Muscle of arm (tissue), 12 donors: ENCODE measurements around the gene TMEM235. TPM values are rescaled to one million over a fixed set of nuclear protein-coding genes. Genes with fewer than 3 reads are reported as not detected.
A peak's percentile ranks its signal among the peaks of the same experiment; 100 is the strongest.

Experiments
- DNase-seq: peaks from one replicate; pipeline ENCODE4 v3.0.0-alpha.2; 2013
- polyA plus RNA-seq, 12 donors: library from polyadenylated mRNA; unstranded; fragments of 120-200 nt; gene quantifications; one replicate each; pipeline ENCODE4 v1.2.1, GENCODE V29; 2013; ENCODE audit not compliant: insufficient read length in 12 of 12

Gene TMEM235
- polyA plus RNA-seq, 12 donors: 0.08 to 0.14 TPM; not detected in 10

- DNase-seq: no peak
These were observed 40.2 kb downstream of the TMEM235 start for GRCh38 chr17:78271419-78272170.

DNA sequence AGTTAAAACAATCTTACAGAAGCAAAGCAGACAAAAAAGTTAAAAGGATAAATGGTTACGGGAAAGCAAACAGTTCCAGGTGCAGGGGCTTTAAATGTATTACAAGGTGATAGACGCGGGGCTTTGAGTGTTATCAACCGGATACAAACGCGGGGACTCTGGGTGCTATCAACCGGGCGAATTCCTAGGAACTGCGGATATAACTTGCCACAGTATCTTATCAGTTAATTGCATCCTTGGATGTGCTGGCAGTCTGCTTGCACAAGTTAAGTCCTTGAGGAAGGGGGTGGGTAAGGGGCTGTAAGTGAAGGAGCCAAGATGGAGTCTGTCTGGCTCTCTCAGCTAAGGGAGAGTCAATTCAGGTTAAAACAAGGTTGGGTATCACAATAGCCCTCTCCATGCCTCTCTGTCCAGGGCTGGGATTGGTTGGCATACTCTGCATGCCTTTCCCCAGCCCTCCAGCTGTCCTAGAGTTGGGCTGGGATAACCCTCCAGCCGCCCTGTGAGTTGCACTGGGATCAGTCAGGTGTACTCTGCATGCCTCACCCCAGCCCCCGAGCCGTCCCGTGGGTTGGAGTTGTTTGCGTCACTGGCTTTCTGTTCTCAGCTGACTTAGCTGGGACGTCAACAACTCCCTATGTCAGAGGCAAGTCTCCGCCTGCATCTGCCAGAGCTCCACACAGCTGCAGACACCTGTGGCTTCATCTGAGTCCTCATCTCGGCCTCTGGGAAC is 40.9 kb downstream of the TMEM235 start:
- no peak for DNase-seq

DNA sequence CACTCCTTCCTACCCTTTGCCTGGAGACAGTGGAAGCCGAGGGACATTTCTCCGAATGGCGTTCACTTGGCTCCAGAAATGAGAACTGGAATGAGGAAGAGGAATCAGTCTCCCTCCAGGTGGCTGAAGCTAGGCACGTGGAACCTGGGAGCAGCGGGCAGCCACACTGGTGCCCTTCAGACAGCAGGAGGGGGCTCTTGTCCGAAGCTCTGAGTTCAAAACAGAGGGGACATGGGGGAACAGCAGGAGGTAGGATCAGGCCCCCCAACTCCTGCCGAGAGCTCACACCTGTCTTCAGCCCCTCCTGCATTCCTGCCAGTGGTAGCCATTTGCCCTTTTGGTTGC is 41.5 kb downstream of the TMEM235 start:
- no peak for DNase-seq

DNA sequence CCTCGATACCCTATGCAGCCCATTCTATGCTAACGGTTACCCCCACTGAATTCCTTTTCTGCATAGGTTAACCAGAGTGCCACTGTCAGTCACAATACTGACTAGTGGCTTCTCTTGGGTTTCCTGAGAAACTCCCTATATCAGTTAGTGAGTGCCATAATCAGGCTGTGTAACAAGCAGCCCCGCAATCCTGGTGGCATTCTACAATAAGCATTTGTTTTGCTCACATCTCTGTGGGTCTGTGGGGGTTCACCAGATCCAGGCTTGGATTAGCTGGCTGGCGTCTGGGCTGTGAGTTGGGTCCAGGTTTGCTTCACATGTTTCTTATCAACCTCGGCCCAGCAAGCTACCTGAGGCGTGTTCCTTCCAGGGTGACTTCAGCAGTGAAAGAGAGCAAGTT is 42.4 kb downstream of the TMEM235 start:
- DNase-seq: no peak

- no peak for DNase-seq
These were observed 43.9 kb downstream of the TMEM235 start for GRCh38 chr17:78275355-78275754.

- no peak for DNase-seq
These were observed 44.9 kb downstream of the TMEM235 start for GRCh38 chr17:78276098-78276887.

GRCh38 chr17:78278139-78278741 is 46.8 kb downstream of the TMEM235 start:
- no peak for DNase-seq

DNA sequence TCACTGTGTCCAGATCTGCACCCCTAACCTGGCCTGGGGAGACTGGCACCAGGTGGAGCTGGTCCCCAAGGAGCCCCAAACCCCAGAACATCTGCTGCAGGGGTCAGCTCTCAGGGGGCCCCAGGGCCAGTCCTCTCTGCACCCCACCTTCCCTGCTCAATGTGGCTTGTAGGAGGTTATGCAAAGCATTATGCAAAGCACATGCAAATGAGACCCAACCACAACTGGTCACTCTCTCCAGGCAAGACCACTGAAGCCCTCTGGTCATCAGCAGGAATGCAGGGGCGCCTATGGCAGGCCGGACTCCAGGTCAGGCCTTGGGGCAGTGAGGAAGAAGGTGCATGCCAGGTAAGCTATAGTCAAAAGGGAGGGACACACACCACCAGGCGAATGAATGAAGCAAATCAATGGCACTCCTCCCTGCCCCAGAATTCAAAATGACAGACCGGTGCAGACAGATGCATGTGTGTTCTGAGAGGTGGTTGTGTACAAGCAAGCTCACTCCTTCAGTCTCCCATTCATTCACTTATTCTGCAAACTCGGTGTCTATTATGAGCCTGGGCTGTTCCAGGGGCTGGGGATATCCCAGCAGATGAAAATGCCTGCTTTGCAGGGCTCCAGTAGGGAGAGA is 48.0 kb downstream of the TMEM235 start:
- no peak for DNase-seq

- DNase-seq: no peak
These were observed 49.9 kb downstream of the TMEM235 start for GRCh38 chr17:78281249-78281845.

DNA sequence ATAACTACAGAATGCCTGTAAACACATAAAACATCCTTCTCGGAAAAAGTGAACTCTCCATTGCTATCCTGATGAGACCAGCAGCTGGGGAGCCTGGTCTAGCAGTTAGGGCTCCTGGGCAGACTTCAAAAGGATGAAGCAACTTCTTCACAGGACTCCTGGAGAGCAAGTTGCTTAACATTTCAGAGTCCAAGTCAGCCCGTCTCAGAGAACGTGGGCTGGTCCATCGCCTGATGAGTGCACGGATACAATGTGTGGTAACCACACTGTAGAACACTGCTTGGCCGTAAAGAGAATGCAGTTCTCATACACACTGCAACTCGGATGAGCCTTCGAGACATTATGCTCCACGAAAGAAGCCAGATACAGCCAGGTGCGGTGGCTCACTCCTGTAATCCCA is 52.7 kb downstream of the TMEM235 start:
- DNase-seq: no peak

DNA sequence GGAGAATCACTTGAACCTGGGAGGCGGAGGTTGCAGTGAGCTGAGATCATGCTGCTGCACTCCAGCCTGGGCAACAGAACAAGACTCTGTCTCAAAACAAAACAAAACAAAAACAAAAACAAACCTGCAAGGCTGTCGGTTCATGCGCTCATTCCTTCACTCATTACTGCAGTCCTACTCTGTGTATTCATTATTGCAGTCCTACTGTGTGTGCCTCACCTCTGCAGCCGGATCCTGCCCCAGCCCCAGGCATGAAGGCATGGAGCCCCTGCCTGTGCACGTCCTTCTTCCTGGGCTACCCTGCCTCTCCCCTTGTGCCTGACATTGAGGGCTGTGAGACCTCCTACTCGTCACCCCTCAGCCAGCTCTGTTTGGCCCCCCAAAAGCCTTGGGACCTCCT is 57.6 kb downstream of the TMEM235 start:
- no peak for DNase-seq

- peak; percentile 89 for DNase-seq
These were observed 58.5 kb downstream of the TMEM235 start for GRCh38 chr17:78289802-78290363.

Other genes with a start within 250 kb of the TMEM235 start
- gene TMC6, start 102.9 kb upstream of the TMEM235 start, polyA plus RNA-seq: 10 to 100 TPM in 11 of 12 donors, not detected in 1; 14.5 to 48.0 (median 22.0) TPM
- 10 to 100 TPM in 1 of 12 donors, 1 to 10 TPM in 10, not detected in 1; 1.3 to 16.0 (median 2.9) TPM for gene TMC8, start 100.9 kb upstream of the TMEM235 start, polyA plus RNA-seq
- 1 to 10 TPM in 4 of 12 donors, under 1 TPM in 7, not detected in 1; 0.35 to 9.3 (median 0.86) TPM for gene C17orf99, start 85.2 kb upstream of the TMEM235 start, polyA plus RNA-seq
- 100 to 1,000 TPM in 4 of 12 donors, 10 to 100 TPM in 7, not detected in 1; 55.5 to 128 (median 78.7) TPM for gene SYNGR2, start 63.0 kb upstream of the TMEM235 start, polyA plus RNA-seq
- gene TK1, start 44.6 kb upstream of the TMEM235 start, polyA plus RNA-seq: 10 to 100 TPM in 11 of 12 donors, not detected in 1; 13.7 to 24.0 (median 18.0) TPM
- 10 to 100 TPM in 11 of 12 donors, not detected in 1; 26.1 to 49.6 (median 32.4) TPM for gene AFMID, start 44.3 kb upstream of the TMEM235 start, polyA plus RNA-seq
- 10 to 100 TPM in 11 of 12 donors, not detected in 1; 11.1 to 25.3 (median 17.2) TPM for gene BIRC5, start 17.4 kb upstream of the TMEM235 start, polyA plus RNA-seq
- 100 to 1,000 TPM in 1 of 12 donors, 10 to 100 TPM in 7, 1 to 10 TPM in 3, not detected in 1; 6.8 to 100 (median 18.8) TPM for gene SOCS3, start 128.4 kb downstream of the TMEM235 start, polyA plus RNA-seq
- 10 to 100 TPM in 11 of 12 donors, not detected in 1; 21.0 to 38.1 (median 24.2) TPM for gene PGS1, start 147.0 kb downstream of the TMEM235 start, polyA plus RNA-seq